Vagina (tissue), 2 donors: ENCODE data around the gene CD79B.
"Not testable (repeated sequence)": the region's sequence is repeated elsewhere in the genome, so short reads cannot be mapped to it uniquely, and the experiment has no call there.

Experiments used
- POLR2A ChIP-seq, 2 donors: fragments of 450-650 bp; IDR thresholded peaks; one replicate each; pipeline ENCODE4 v1.6.1; 2017; ENCODE audit warnings: antibody characterized with exemption in 2 of 2, mild to moderate bottlenecking in 2 of 2, moderate library complexity in 2 of 2
- POLR2AphosphoS5 ChIP-seq, 2 donors: sonication (generic); formaldehyde crosslinking; IDR thresholded peaks; one replicate each; pipeline ENCODE4 v1.9.0; 2017; ENCODE audit warnings: antibody characterized with exemption in 2 of 2, mild to moderate bottlenecking in 2 of 2, low read depth in 1 of 2; ENCODE audit not compliant: insufficient read depth in 1 of 2
- TF ChIP-seq, protein P1 (sequence below), 3 experiments: fragments of 450-650 bp in 2 of 3; fragments of 200-600 bp in 1 of 3; sonication (generic) in 1 of 3; IDR thresholded peaks; one replicate each; pipeline ENCODE4 v1.5.1; 2017 to 2019; ENCODE audit warnings: antibody characterized with exemption in 3 of 3, mild to moderate bottlenecking in 2 of 3, moderate library complexity in 2 of 3

DNA sequence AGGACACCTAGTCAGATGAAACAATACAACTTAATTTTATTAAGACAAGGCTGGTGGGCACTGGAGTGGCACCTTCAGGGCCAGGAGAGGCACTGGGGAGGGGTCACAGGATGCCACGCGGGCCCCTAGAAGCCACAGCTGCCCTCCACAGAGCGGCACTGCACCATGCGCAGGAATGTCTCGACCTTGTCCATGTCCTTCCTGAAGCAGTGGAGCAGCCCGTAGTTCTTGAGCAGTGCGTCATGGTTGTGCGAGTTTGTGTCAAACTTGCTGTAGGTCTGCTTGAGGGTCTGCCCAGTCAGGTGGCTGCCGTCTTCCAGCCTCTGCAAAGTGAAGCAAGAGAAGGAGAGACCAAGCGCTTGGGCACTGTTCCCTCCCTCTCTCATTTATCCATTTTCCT, 22.5 kb downstream of the CD79B start:
- TF ChIP-seq, protein P1, sequence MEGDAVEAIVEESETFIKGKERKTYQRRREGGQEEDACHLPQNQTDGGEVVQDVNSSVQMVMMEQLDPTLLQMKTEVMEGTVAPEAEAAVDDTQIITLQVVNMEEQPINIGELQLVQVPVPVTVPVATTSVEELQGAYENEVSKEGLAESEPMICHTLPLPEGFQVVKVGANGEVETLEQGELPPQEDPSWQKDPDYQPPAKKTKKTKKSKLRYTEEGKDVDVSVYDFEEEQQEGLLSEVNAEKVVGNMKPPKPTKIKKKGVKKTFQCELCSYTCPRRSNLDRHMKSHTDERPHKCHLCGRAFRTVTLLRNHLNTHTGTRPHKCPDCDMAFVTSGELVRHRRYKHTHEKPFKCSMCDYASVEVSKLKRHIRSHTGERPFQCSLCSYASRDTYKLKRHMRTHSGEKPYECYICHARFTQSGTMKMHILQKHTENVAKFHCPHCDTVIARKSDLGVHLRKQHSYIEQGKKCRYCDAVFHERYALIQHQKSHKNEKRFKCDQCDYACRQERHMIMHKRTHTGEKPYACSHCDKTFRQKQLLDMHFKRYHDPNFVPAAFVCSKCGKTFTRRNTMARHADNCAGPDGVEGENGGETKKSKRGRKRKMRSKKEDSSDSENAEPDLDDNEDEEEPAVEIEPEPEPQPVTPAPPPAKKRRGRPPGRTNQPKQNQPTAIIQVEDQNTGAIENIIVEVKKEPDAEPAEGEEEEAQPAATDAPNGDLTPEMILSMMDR (IDR thresholded peaks at IDR 0.05) = not testable (repeated sequence)
- not testable (repeated sequence) for TF ChIP-seq POLR2A (IDR thresholded peaks at IDR 0.05); POLR2AphosphoS5 (IDR thresholded peaks at IDR 0.05; ENCODE audit: insufficient read depth in 1 of 2, low read depth in 1 of 2)
